Left renal pelvis (tissue), 4 donors: ENCODE measurements around the gene CFAP99. TPM values are rescaled to one million over a fixed set of nuclear protein-coding genes. Genes with fewer than 3 reads are reported as not detected.

Source experiments
- DNase-seq, 4 donors: peaks; one replicate each; pipeline ENCODE4 v3.0.0-alpha.2; 2013; ENCODE audit warnings: low read depth in 4 of 4, low spot score in 3 of 4
- polyA plus RNA-seq, 4 donors: library from polyadenylated mRNA; unstranded; fragments of 120-200 nt; gene quantifications; one replicate each; pipeline ENCODE4 v1.2.1, GENCODE V29; 2013; ENCODE audit not compliant: insufficient read length in 4 of 4

Gene CFAP99
- polyA plus RNA-seq, 4 donors: 0.19 to 0.96 (median 0.75) TPM

- DNase-seq: no peak
These were observed 79.2 kb downstream of the CFAP99 start for GRCh38 chr4:2497931-2498330.

DNA sequence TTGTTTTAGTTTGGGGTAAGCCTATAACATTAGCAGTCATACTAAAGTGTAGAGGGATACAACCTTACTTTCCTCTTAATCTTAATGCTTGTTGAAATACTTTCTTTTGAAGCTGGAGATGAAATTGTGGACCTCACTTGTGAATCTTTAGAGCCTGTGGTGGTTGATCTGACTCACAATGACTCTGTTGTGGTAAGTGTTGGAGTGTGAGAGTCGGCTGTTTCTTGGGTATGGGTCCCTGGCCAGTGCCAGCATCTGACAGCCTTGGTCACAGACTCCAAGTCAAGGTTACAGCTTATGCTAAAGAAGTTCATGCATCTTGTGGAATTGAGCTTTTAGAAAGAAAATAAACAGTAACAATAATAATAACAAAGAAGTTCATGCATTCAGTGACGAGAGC lies 81.8 kb downstream of the CFAP99 start:
- no peak for DNase-seq

- no peak for DNase-seq
These were observed 82.4 kb downstream of the CFAP99 start for GRCh38 chr4:2501034-2501594.

GRCh38 chr4:2503809-2504208 lies 85.1 kb downstream of the CFAP99 start:
- DNase-seq: no peak

- DNase-seq: no peak
These were observed 88.5 kb downstream of the CFAP99 start for GRCh38 chr4:2507259-2507658.

- DNase-seq: no peak
These were observed 89.1 kb downstream of the CFAP99 start for GRCh38 chr4:2507855-2508254.

DNA sequence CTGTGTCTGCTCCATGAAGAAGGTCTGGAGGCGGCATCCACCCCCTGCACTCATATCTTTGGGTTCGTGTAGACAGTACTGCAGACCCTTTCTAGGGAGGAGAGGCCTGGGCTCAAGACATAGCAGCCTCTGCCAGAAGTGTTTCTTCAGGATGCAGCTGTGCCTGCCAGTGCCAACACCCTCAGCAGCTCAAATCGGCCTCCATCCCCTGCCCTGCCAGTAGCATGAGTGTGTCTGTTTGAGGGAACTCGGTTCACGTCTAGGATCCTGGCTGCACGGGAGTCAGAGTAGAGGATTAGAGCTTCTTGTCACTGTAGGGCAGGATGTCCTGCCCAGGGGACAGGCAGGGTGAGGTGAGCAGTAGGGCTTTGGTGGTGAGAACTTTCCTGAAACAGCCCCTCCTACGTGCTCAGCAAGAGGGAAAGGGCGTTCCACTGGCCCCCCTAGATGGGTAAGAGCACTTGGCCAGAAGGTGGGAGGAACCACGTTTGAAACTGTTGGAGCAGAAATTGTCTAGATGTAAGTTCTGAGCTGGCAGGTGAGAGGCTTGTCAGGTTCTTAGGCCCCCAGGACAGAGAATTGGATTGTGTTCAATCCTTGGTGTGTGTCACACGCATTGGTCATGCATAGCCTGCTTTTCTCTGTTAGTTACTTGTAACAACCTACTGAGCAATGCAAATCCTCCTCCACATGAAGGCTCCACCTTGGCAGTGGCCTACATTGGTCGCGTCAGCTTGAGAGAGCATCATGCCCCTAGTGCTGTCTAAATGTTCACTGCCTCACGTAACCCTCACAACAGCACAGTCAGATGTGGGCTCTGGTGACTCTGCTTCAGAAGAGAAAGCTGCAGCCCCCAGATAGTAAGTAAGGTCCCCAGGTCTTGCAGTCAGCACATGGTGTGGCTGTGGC lies 91.8 kb downstream of the CFAP99 start:
- DNase-seq: no peak

GRCh38 chr4:2511645-2512131 lies 92.9 kb downstream of the CFAP99 start:
- DNase-seq: no peak

Other genes with a start within 250 kb of the CFAP99 start
- gene HAUS3, start 176.8 kb upstream of the CFAP99 start, polyA plus RNA-seq: 10 to 100 TPM; 19.0 to 22.5 (median 21.2) TPM
- gene POLN, start 176.8 kb upstream of the CFAP99 start, polyA plus RNA-seq: 1 to 10 TPM; 2.3 to 6.7 (median 3.3) TPM
- gene MXD4, start 156.8 kb upstream of the CFAP99 start, polyA plus RNA-seq: 10 to 100 TPM; 45.9 to 74.8 (median 58.4) TPM
- 1 to 10 TPM; 1.7 to 2.9 (median 2.2) TPM for gene ZFYVE28, start 310 bp upstream of the CFAP99 start, polyA plus RNA-seq
- 10 to 100 TPM; 53.3 to 67.2 (median 65.9) TPM for gene RNF4, start 50.2 kb downstream of the CFAP99 start, polyA plus RNA-seq
- gene FAM193A, start 117.7 kb downstream of the CFAP99 start, polyA plus RNA-seq: 10 to 100 TPM; 25.1 to 29.4 (median 27.4) TPM